ENCODE data around the gene MAP3K12. TPM values are rescaled to one million over a fixed set of nuclear protein-coding genes. Genes with fewer than 3 reads are reported as not detected.

Gene MAP3K12
- total and polyA plus RNA-seq, 2 donors: 8.3 to 16.3 TPM

GRCh38 chr12:53532524-53533445, 33.5 kb upstream of the MAP3K12 start:
- H3K36me3 ChIP-seq (ENCODE audit: control insufficient read depth in 2 of 2, insufficient read depth in 2 of 2, low read length in 1 of 2): peaks cover 42 to 61% of the 10 kb centered on the region in 2 donors
- WGBS: 98% methylated on average over 7 of the region's 7 CpGs

GRCh38 chr12:53532021-53532420, 32.8 kb upstream of the MAP3K12 start:
- Histone ChIP-seq H3K4me1 (ENCODE audit: control insufficient read depth in 2 of 2, insufficient read depth in 2 of 2, low read length in 2 of 2) (no peaks in the 10 kb centered on the region), H3K27ac (ENCODE audit: low read depth in 1 of 2, low read length in 1 of 2) (no peak overlapping the region), H3K27me3 (ENCODE audit: control insufficient read depth in 2 of 2, insufficient read depth in 1 of 2, low read length in 1 of 2) (no peaks in the 10 kb centered on the region), H3K36me3 (ENCODE audit: control insufficient read depth in 2 of 2, insufficient read depth in 2 of 2, low read length in 1 of 2) (peaks cover 42 to 58% of the 10 kb centered on the region in 2 donors), H3K4me3 (ENCODE audit: low read length in 2 of 2) (no peak overlapping the region), H3K9me3 (ENCODE audit: control insufficient read depth in 2 of 2, insufficient read depth in 1 of 2, low read length in 1 of 2) (no peaks in the 10 kb centered on the region)
- DNase-seq (ENCODE audit: low read depth in 6 of 9, low spot score in 9 of 9): no peak
- WGBS: 94% methylated on average over 3 of the region's 3 CpGs

More at GRCh38 chr12:53532524-53533445, 33.5 kb upstream of the MAP3K12 start:
- DNase-seq (ENCODE audit: low read depth in 6 of 9, low spot score in 9 of 9): no peak
- Histone ChIP-seq H3K27ac (ENCODE audit: low read depth in 1 of 2, low read length in 1 of 2) (no peak overlapping the region), H3K4me3 (ENCODE audit: low read length in 2 of 2) (no peak overlapping the region), H3K9me3 (ENCODE audit: control insufficient read depth in 2 of 2, insufficient read depth in 1 of 2, low read length in 1 of 2) (no peaks in the 10 kb centered on the region), H3K27me3 (ENCODE audit: control insufficient read depth in 2 of 2, insufficient read depth in 1 of 2, low read length in 1 of 2) (no peaks in the 10 kb centered on the region), H3K4me1 (ENCODE audit: control insufficient read depth in 2 of 2, insufficient read depth in 2 of 2, low read length in 2 of 2) (no peaks in the 10 kb centered on the region)

- Histone ChIP-seq H3K4me3 (ENCODE audit: low read length in 2 of 2) (no peak overlapping the region), H3K27ac (ENCODE audit: low read depth in 1 of 2, low read length in 1 of 2) (no peak overlapping the region), H3K36me3 (ENCODE audit: control insufficient read depth in 2 of 2, insufficient read depth in 2 of 2, low read length in 1 of 2) (peaks cover 40 to 52% of the 10 kb centered on the region in 2 donors), H3K9me3 (ENCODE audit: control insufficient read depth in 2 of 2, insufficient read depth in 1 of 2, low read length in 1 of 2) (no peaks in the 10 kb centered on the region), H3K4me1 (ENCODE audit: control insufficient read depth in 2 of 2, insufficient read depth in 2 of 2, low read length in 2 of 2) (no peaks in the 10 kb centered on the region), H3K27me3 (ENCODE audit: control insufficient read depth in 2 of 2, insufficient read depth in 1 of 2, low read length in 1 of 2) (no peaks in the 10 kb centered on the region)
- WGBS: 97% methylated on average over 4 of the region's 4 CpGs
- no peak for DNase-seq (ENCODE audit: low read depth in 6 of 9, low spot score in 9 of 9)
Measured at GRCh38 chr12:53530920-53531319, 31.7 kb upstream of the MAP3K12 start.

GRCh38 chr12:53530061-53530460, 30.8 kb upstream of the MAP3K12 start:
- H3K4me3 ChIP-seq (ENCODE audit: low read length in 2 of 2): no peak overlapping the region
- H3K4me1 ChIP-seq (ENCODE audit: control insufficient read depth in 2 of 2, insufficient read depth in 2 of 2, low read length in 2 of 2): no peaks in the 10 kb centered on the region
- H3K27me3 ChIP-seq (ENCODE audit: control insufficient read depth in 2 of 2, insufficient read depth in 1 of 2, low read length in 1 of 2): no peaks in the 10 kb centered on the region
- no peak overlapping the region for H3K27ac ChIP-seq (ENCODE audit: low read depth in 1 of 2, low read length in 1 of 2)
- DNase-seq (ENCODE audit: low read depth in 6 of 9, low spot score in 9 of 9): no peak
- no peaks in the 10 kb centered on the region for H3K9me3 ChIP-seq (ENCODE audit: control insufficient read depth in 2 of 2, insufficient read depth in 1 of 2, low read length in 1 of 2)
- H3K36me3 ChIP-seq (ENCODE audit: control insufficient read depth in 2 of 2, insufficient read depth in 2 of 2, low read length in 1 of 2): peaks cover 41 to 50% of the 10 kb centered on the region in 2 donors
- 98% methylated on average over 2 of the region's 2 CpGs for WGBS

- H3K4me1 ChIP-seq (ENCODE audit: control insufficient read depth in 2 of 2, insufficient read depth in 2 of 2, low read length in 2 of 2): no peaks in the 10 kb centered on the region
- no peaks in the 10 kb centered on the region for H3K27me3 ChIP-seq (ENCODE audit: control insufficient read depth in 2 of 2, insufficient read depth in 1 of 2, low read length in 1 of 2)
- H3K27ac ChIP-seq (ENCODE audit: low read depth in 1 of 2, low read length in 1 of 2): no peak overlapping the region
- no peak overlapping the region for H3K4me3 ChIP-seq (ENCODE audit: low read length in 2 of 2)
- DNase-seq (ENCODE audit: low read depth in 6 of 9, low spot score in 9 of 9): no peak
- peaks cover 49 to 54% of the 10 kb centered on the region in 2 donors for H3K36me3 ChIP-seq (ENCODE audit: control insufficient read depth in 2 of 2, insufficient read depth in 2 of 2, low read length in 1 of 2)
- no peaks in the 10 kb centered on the region for H3K9me3 ChIP-seq (ENCODE audit: control insufficient read depth in 2 of 2, insufficient read depth in 1 of 2, low read length in 1 of 2)
- 98% methylated on average over 13 of the region's 13 CpGs for WGBS
Measured at GRCh38 chr12:53524476-53524875, 25.2 kb upstream of the MAP3K12 start.

DNA sequence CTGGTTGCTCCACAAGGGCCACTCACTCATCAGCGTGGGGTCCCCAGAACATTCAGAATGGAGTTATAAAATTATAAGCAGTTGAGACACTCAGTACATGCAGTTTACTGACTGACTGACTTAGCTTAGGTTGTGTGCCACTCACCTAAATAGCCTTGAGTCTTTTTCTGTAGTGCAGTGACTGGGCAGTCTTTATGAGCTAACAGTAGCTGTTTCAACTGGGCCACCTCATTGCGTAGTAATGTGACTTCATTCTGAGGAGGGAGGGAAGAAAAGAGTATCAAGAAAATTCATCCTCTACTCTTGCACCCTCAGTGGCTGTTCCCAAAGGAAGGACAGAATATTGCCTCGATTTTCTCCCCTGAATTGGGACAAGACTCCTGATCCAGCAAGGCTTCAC, 23.9 kb upstream of the MAP3K12 start:
- WGBS: 98% methylated on average over 3 of the region's 3 CpGs
- Histone ChIP-seq H3K4me3 (ENCODE audit: low read length in 2 of 2) (no peak overlapping the region), H3K27ac (ENCODE audit: low read depth in 1 of 2, low read length in 1 of 2) (no peak overlapping the region), H3K36me3 (ENCODE audit: control insufficient read depth in 2 of 2, insufficient read depth in 2 of 2, low read length in 1 of 2) (peaks cover 54 to 64% of the 10 kb centered on the region in 2 donors), H3K27me3 (ENCODE audit: control insufficient read depth in 2 of 2, insufficient read depth in 1 of 2, low read length in 1 of 2) (no peaks in the 10 kb centered on the region), H3K4me1 (ENCODE audit: control insufficient read depth in 2 of 2, insufficient read depth in 2 of 2, low read length in 2 of 2) (no peaks in the 10 kb centered on the region), H3K9me3 (ENCODE audit: control insufficient read depth in 2 of 2, insufficient read depth in 1 of 2, low read length in 1 of 2) (no peaks in the 10 kb centered on the region)
- no peak for DNase-seq (ENCODE audit: low read depth in 6 of 9, low spot score in 9 of 9)

DNA sequence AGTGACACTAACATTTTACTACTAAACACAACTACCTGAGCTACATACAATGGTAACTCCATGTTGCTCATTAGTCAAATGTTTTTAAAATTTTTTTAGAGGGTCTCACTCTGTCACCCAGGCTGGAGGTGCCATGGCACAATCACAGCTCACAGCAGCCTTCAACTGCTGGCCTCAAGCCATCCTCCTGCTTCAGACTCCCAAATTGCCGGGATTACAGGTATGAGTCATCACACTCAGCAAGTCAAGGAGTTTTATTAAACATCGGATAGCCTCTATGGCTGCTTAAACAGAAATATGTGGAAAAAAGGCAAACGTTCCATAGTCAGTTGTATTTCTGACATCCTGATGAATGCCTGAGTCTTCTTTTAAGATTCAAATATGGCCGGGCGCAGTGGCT, 19.1 kb upstream of the MAP3K12 start:
- Histone ChIP-seq H3K4me1 (ENCODE audit: control insufficient read depth in 2 of 2, insufficient read depth in 2 of 2, low read length in 2 of 2) (no peaks in the 10 kb centered on the region), H3K27me3 (ENCODE audit: control insufficient read depth in 2 of 2, insufficient read depth in 1 of 2, low read length in 1 of 2) (no peaks in the 10 kb centered on the region), H3K27ac (ENCODE audit: low read depth in 1 of 2, low read length in 1 of 2) (no peak overlapping the region), H3K9me3 (ENCODE audit: control insufficient read depth in 2 of 2, insufficient read depth in 1 of 2, low read length in 1 of 2) (no peaks in the 10 kb centered on the region), H3K36me3 (ENCODE audit: control insufficient read depth in 2 of 2, insufficient read depth in 2 of 2, low read length in 1 of 2) (peaks cover 66 to 85% of the 10 kb centered on the region in 2 donors), H3K4me3 (ENCODE audit: low read length in 2 of 2) (no peak overlapping the region)
- DNase-seq (ENCODE audit: low read depth in 6 of 9, low spot score in 9 of 9): no peak
- 99% methylated on average over 5 of the region's 5 CpGs for WGBS

DNA sequence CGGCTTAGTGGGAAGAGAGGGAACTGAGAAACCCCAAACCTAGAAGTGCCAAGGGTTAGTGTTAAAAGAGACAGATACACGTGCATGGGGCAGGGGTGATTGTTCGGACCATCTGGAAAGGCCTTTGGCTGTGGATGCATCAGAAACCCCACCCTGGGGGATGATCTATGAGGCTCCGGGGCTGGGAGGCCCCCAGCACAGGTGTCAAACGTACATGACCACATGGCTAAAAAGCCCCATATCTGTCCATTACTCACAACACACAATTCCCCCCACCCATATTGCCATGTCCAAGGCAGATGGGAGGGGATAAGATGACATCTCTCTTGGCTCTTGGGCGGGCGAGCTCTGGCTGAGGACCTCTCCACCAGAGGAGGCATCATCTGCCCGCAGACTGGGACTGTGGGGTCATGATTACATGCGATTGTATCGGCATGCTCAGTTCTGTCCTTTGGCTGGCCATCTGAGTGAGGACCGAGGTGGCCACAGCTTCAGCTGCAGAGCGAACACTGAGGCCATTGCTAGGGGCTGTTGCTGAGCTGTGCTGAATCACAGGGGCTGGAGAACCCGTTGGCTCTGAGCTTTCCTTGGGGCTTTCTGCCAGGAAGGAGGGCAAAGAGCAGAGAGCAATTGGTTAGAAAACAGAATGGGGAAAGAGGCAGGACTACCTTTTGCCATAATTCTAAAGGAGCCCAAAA, 17.6 kb upstream of the MAP3K12 start:
- 97% methylated on average over 13 of the region's 13 CpGs for WGBS
- Histone ChIP-seq H3K4me3 (ENCODE audit: low read length in 2 of 2) (no peak overlapping the region), H3K27me3 (ENCODE audit: control insufficient read depth in 2 of 2, insufficient read depth in 1 of 2, low read length in 1 of 2) (no peaks in the 10 kb centered on the region), H3K36me3 (ENCODE audit: control insufficient read depth in 2 of 2, insufficient read depth in 2 of 2, low read length in 1 of 2) (peaks cover 62 to 87% of the 10 kb centered on the region in 2 donors), H3K4me1 (ENCODE audit: control insufficient read depth in 2 of 2, insufficient read depth in 2 of 2, low read length in 2 of 2) (no peaks in the 10 kb centered on the region), H3K9me3 (ENCODE audit: control insufficient read depth in 2 of 2, insufficient read depth in 1 of 2, low read length in 1 of 2) (no peaks in the 10 kb centered on the region), H3K27ac (ENCODE audit: low read depth in 1 of 2, low read length in 1 of 2) (no peak overlapping the region)
- no peak for DNase-seq (ENCODE audit: low read depth in 6 of 9, low spot score in 9 of 9)

DNA sequence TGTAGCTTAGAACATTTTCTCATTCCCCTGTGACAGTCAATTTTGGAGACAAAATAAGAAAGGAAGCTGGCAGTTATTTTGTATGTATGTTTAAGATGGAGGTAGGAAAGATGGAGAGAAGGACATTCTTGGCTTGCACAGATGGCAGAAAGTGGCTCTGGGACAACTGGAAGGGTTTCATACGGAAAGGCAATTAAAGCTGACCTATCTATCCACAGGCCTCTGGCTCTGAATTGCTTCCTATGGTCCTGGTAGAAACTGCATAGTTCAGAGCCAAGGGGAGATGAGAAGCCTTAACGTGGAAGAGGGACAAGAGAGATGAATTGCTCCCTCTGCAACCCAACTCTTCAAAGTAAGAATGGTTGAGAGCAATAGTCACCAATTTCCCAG, 16.0 kb upstream of the MAP3K12 start:
- H3K27me3 ChIP-seq (ENCODE audit: control insufficient read depth in 2 of 2, insufficient read depth in 1 of 2, low read length in 1 of 2): no peaks in the 10 kb centered on the region
- no peak overlapping the region for H3K27ac ChIP-seq (ENCODE audit: low read depth in 1 of 2, low read length in 1 of 2)
- peaks cover 62 to 86% of the 10 kb centered on the region in 2 donors for H3K36me3 ChIP-seq (ENCODE audit: control insufficient read depth in 2 of 2, insufficient read depth in 2 of 2, low read length in 1 of 2)
- no peaks in the 10 kb centered on the region for H3K4me1 ChIP-seq (ENCODE audit: control insufficient read depth in 2 of 2, insufficient read depth in 2 of 2, low read length in 2 of 2)
- DNase-seq (ENCODE audit: low read depth in 6 of 9, low spot score in 9 of 9): no peak
- H3K4me3 ChIP-seq (ENCODE audit: low read length in 2 of 2): no peak overlapping the region
- WGBS: 95% methylated on average over 2 of the region's 2 CpGs
- no peaks in the 10 kb centered on the region for H3K9me3 ChIP-seq (ENCODE audit: control insufficient read depth in 2 of 2, insufficient read depth in 1 of 2, low read length in 1 of 2)

All from thymus (tissue), 11 donors.